SK-N-SH treated with all-trans-retinoic acid at 6 μM for 48 hours (cell line): ENCODE results near the gene KDM4B.
"Not testable (repeated sequence)": the region's sequence is repeated elsewhere in the genome, so short reads cannot be mapped to it uniquely, and the experiment has no call there.

ENCODE experiments used
- ARNTL ChIP-seq: fragments of 450-650 bp; formaldehyde crosslinking; IDR thresholded peaks from 2 replicates; pipeline ENCODE4 v1.5.0; 2020; ENCODE audit warnings: low read depth, mild to moderate bottlenecking, moderate library complexity, borderline replicate concordance
- BACH2 ChIP-seq: fragments of 250-450 bp; sonication (Bioruptor Pico); IDR thresholded peaks from 2 replicates; pipeline ENCODE4 v1.9.0; 2021; ENCODE audit warnings: mild to moderate bottlenecking, borderline replicate concordance
- CSDC2 ChIP-seq: fragments of 250-450 bp; sonication (Bioruptor Pico); IDR thresholded peaks from 2 replicates; pipeline ENCODE4 v1.5.0; 2020; ENCODE audit warnings: mild to moderate bottlenecking, moderate library complexity
- CSRNP3 ChIP-seq: fragments of 250-450 bp; sonication (Bioruptor Pico); IDR thresholded peaks from 2 replicates; pipeline ENCODE4 v1.5.1; 2021; ENCODE audit warnings: mild to moderate bottlenecking, moderate library complexity
- ISL1 ChIP-seq: fragments of 250-450 bp; sonication (Bioruptor Pico); IDR thresholded peaks from 2 replicates; pipeline ENCODE4 v2.1.2; 2022; ENCODE audit warnings: mild to moderate bottlenecking, moderate library complexity
- RARB ChIP-seq: fragments of 250-450 bp; sonication (Bioruptor Pico); IDR thresholded peaks from 2 replicates; pipeline ENCODE4 v1.8.0; 2021; ENCODE audit warnings: mild to moderate bottlenecking, moderate library complexity
- SNAI2 ChIP-seq: fragments of 250-450 bp; sonication (Bioruptor Pico); IDR thresholded peaks from 2 replicates; pipeline ENCODE4 v1.5.0; 2020; ENCODE audit warnings: mild to moderate bottlenecking, moderate library complexity
- ZC3H10 ChIP-seq: fragments of 250-450 bp; sonication (Bioruptor Pico); IDR thresholded peaks from 2 replicates; pipeline ENCODE4 v1.5.1; 2021; ENCODE audit warnings: mild to moderate bottlenecking, moderate library complexity
- ZFP3 ChIP-seq: fragments of 250-450 bp; sonication (Bioruptor Pico); IDR thresholded peaks from 2 replicates; pipeline ENCODE4 v1.5.0; 2020; ENCODE audit warnings: mild to moderate bottlenecking, moderate library complexity
- ZFP30 ChIP-seq: fragments of 450-650 bp; formaldehyde crosslinking; IDR thresholded peaks from 2 replicates; pipeline ENCODE4 v1.5.0; 2022; ENCODE audit warnings: mild to moderate bottlenecking, moderate library complexity
- TF ChIP-seq, protein P1 (sequence below): fragments of 250-450 bp; sonication (Bioruptor Pico); IDR thresholded peaks from 2 replicates; pipeline ENCODE4 v1.5.1; 2020; ENCODE audit warnings: low read depth, mild to moderate bottlenecking, moderate library complexity
- TF ChIP-seq, protein P2 (sequence below): fragments of 250-450 bp; sonication (Bioruptor Pico); IDR thresholded peaks from 2 replicates; pipeline ENCODE4 v1.8.0; 2020; ENCODE audit warnings: mild to moderate bottlenecking, moderate library complexity, borderline replicate concordance

DNA sequence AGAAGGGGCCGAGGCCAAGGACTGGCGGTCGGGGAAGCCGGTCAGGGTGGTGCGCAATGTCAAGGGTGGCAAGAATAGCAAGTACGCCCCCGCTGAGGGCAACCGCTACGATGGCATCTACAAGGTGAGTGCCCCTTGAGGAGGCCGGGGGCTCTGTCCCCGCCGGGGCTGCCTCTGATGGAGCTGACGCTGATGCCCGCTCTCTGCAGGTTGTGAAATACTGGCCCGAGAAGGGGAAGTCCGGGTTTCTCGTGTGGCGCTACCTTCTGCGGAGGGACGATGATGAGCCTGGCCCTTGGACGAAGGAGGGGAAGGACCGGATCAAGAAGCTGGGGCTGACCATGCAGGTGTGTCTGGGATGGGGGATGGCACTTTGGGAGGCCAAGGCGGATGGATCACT is 18.3 kb upstream of the KDM4B start:
- not testable (repeated sequence) for TF ChIP-seq ARNTL (CRISPR knock-in tag); ISL1; CSRNP3 (CRISPR knock-in tag); RARB (CRISPR knock-in tag); BACH2; ZFP3 (CRISPR knock-in tag); ZFP30 (CRISPR knock-in tag); SNAI2 (CRISPR knock-in tag); ZC3H10 (CRISPR knock-in tag); CSDC2 (CRISPR knock-in tag)
- TF ChIP-seq, protein P1, sequence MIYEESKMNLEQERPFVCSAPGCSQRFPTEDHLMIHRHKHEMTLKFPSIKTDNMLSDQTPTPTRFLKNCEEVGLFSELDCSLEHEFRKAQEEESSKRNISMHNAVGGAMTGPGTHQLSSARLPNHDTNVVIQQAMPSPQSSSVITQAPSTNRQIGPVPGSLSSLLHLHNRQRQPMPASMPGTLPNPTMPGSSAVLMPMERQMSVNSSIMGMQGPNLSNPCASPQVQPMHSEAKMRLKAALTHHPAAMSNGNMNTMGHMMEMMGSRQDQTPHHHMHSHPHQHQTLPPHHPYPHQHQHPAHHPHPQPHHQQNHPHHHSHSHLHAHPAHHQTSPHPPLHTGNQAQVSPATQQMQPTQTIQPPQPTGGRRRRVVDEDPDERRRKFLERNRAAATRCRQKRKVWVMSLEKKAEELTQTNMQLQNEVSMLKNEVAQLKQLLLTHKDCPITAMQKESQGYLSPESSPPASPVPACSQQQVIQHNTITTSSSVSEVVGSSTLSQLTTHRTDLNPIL (CRISPR knock-in tag) = not testable (repeated sequence)
- TF ChIP-seq, protein P2, sequence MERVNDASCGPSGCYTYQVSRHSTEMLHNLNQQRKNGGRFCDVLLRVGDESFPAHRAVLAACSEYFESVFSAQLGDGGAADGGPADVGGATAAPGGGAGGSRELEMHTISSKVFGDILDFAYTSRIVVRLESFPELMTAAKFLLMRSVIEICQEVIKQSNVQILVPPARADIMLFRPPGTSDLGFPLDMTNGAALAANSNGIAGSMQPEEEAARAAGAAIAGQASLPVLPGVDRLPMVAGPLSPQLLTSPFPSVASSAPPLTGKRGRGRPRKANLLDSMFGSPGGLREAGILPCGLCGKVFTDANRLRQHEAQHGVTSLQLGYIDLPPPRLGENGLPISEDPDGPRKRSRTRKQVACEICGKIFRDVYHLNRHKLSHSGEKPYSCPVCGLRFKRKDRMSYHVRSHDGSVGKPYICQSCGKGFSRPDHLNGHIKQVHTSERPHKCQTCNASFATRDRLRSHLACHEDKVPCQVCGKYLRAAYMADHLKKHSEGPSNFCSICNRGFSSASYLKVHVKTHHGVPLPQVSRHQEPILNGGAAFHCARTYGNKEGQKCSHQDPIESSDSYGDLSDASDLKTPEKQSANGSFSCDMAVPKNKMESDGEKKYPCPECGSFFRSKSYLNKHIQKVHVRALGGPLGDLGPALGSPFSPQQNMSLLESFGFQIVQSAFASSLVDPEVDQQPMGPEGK = not testable (repeated sequence)
